SK-N-SH treated with all-trans-retinoic acid at 6 μM for 48 hours (cell line): ENCODE data around the gene UTF1.

Experiments
- CSRNP3 ChIP-seq: fragments of 250-450 bp; sonication (Bioruptor Pico); IDR thresholded peaks from 2 replicates; pipeline ENCODE4 v1.5.1; 2021; ENCODE audit warnings: mild to moderate bottlenecking, moderate library complexity
- ESRRG ChIP-seq: fragments of 250-450 bp; sonication (Bioruptor Pico); IDR thresholded peaks from 2 replicates; pipeline ENCODE4 v1.6.1; 2021; ENCODE audit warnings: mild to moderate bottlenecking
- GLIS3 ChIP-seq: fragments of 250-450 bp; sonication (Bioruptor Pico); IDR thresholded peaks from 2 replicates; pipeline ENCODE4 v1.5.0; 2020; ENCODE audit warnings: mild to moderate bottlenecking, moderate library complexity
- PATZ1 ChIP-seq: fragments of 250-450 bp; sonication (Bioruptor Pico); IDR thresholded peaks from 2 replicates; pipeline ENCODE4 v1.8.0; 2020; ENCODE audit warnings: mild to moderate bottlenecking, moderate library complexity, borderline replicate concordance
- POU6F1 ChIP-seq: fragments of 250-450 bp; sonication (Bioruptor Pico); IDR thresholded peaks from 2 replicates; pipeline ENCODE4 v1.8.0; 2021; ENCODE audit warnings: low read depth, mild to moderate bottlenecking, moderate library complexity, borderline replicate concordance
- RARB ChIP-seq: fragments of 250-450 bp; sonication (Bioruptor Pico); IDR thresholded peaks from 2 replicates; pipeline ENCODE4 v1.8.0; 2021; ENCODE audit warnings: mild to moderate bottlenecking, moderate library complexity
- TOX ChIP-seq: fragments of 250-450 bp; sonication (Bioruptor Pico); IDR thresholded peaks from 2 replicates; pipeline ENCODE4 v1.8.0; 2021; ENCODE audit warnings: mild to moderate bottlenecking, moderate library complexity, borderline replicate concordance
- TSHZ2 ChIP-seq: fragments of 250-450 bp; sonication (Bioruptor Pico); IDR thresholded peaks from 2 replicates; pipeline ENCODE4 v1.5.0; 2020; ENCODE audit warnings: mild to moderate bottlenecking, moderate library complexity
- ZFP3 ChIP-seq: fragments of 250-450 bp; sonication (Bioruptor Pico); IDR thresholded peaks from 2 replicates; pipeline ENCODE4 v1.5.0; 2020; ENCODE audit warnings: mild to moderate bottlenecking, moderate library complexity
- ZFP30 ChIP-seq: fragments of 450-650 bp; formaldehyde crosslinking; IDR thresholded peaks from 2 replicates; pipeline ENCODE4 v1.5.0; 2022; ENCODE audit warnings: mild to moderate bottlenecking, moderate library complexity
- ZNF70 ChIP-seq: fragments of 450-650 bp; formaldehyde crosslinking; IDR thresholded peaks from 2 replicates; pipeline ENCODE4 v1.5.0; 2020; ENCODE audit warnings: mild to moderate bottlenecking, moderate library complexity

- TF ChIP-seq ESRRG (no peak), TOX (CRISPR knock-in tag) (no peak), TSHZ2 (CRISPR knock-in tag) (no peak), PATZ1 (CRISPR knock-in tag) (no peak), ZFP3 (no peak), ZFP30 (CRISPR knock-in tag) (no peak), ZNF70 (CRISPR knock-in tag) (no peak), POU6F1 (no peak), RARB (CRISPR knock-in tag) (no peak), GLIS3 (no peak), CSRNP3 (no peak)
Measured at GRCh38 chr10:133217800-133218589, 12.0 kb upstream of the UTF1 start.
